HEK293 (cell line): ENCODE results near the gene POLA2.

Experiments used
- CTCF ChIA-PET: fragments of 350-600 bp; formaldehyde crosslinking; extraction: SDS; loops from one replicate; lab custom pipeline; 2021; ENCODE audit warnings: antibody characterized with exemption; lab: Yijun Ruan, JAX
- POLR2A ChIA-PET: fragments of 300-600 bp; formaldehyde crosslinking; extraction: SDS; loops from one replicate; lab custom pipeline; 2020; ENCODE audit warnings: antibody characterized with exemption, inconsistent platforms; lab: Yijun Ruan, JAX
- H3K27ac ChIP-seq: fragments of 200-500 bp; sonication (Bioruptor generic); 2 replicates; pipeline ENCODE4 v1.5.1; 2014; ENCODE audit warnings: low read depth, low read length, control low read depth, inconsistent platforms; ENCODE audit errors: extremely low read depth
- H3K36me3 ChIP-seq, 2 experiments: fragments of 200-500 bp in 1 of 2; sonication (Bioruptor generic) in 1 of 2; 1 replicate in 1 of 2; 2 replicates in 1 of 2; pipeline ENCODE4 v1.5.1; 2014 to 2017; ENCODE audit warnings: inconsistent platforms in 2 of 2, low read length in 2 of 2; ENCODE audit not compliant: control insufficient read depth in 2 of 2, insufficient read depth in 1 of 2
- H3K4me1 ChIP-seq: fragments of 200-500 bp; sonication (Bioruptor generic); 2 replicates; pipeline ENCODE4 v1.5.1; 2014; ENCODE audit warnings: mild to moderate bottlenecking, low read length, inconsistent platforms; ENCODE audit not compliant: control insufficient read depth, insufficient read depth
- H3K4me3 ChIP-seq: 2 replicates; pipeline ENCODE4 v1.5.1; 2011; ENCODE audit warnings: low read depth, mild to moderate bottlenecking, control low read depth, low read length, moderate library complexity
- H3K9me3 ChIP-seq: fragments of 200-500 bp; sonication (Bioruptor generic); 2 replicates; pipeline ENCODE4 v1.5.1; 2014; ENCODE audit warnings: low read depth, low read length, inconsistent platforms; ENCODE audit not compliant: control insufficient read depth, insufficient read depth
- BCL11A ChIP-seq: fragments of 450-650 bp; formaldehyde crosslinking; IDR thresholded peaks from 2 replicates; pipeline ENCODE4 v1.5.1; 2016; ENCODE audit warnings: low read depth, missing biosample characterization, missing genetic modification characterization
- EGR2 ChIP-seq: fragments of 450-650 bp; formaldehyde crosslinking; IDR thresholded peaks from 2 replicates; pipeline ENCODE4 v1.5.1; 2016; ENCODE audit warnings: low read depth, missing biosample characterization, missing genetic modification characterization
- GLI2 ChIP-seq: fragments of 450-650 bp; formaldehyde crosslinking; IDR thresholded peaks from 2 replicates; pipeline ENCODE4; 2017; ENCODE audit warnings: missing biosample characterization, missing genetic modification characterization, low read depth, borderline replicate concordance
- OVOL3 ChIP-seq: fragments of 450-650 bp; formaldehyde crosslinking; IDR thresholded peaks from 2 replicates; pipeline ENCODE4 v1.5.1; 2016; ENCODE audit warnings: missing biosample characterization, missing genetic modification characterization
- PRDM1 ChIP-seq: fragments of 450-650 bp; formaldehyde crosslinking; IDR thresholded peaks from 2 replicates; pipeline ENCODE4; 2016; ENCODE audit warnings: missing biosample characterization, missing genetic modification characterization
- PRDM10 ChIP-seq: fragments of 450-650 bp; formaldehyde crosslinking; IDR thresholded peaks from 2 replicates; pipeline ENCODE4 v1.5.1; 2016; ENCODE audit warnings: missing biosample characterization, missing genetic modification characterization
- RBAK ChIP-seq: fragments of 450-650 bp; formaldehyde crosslinking; IDR thresholded peaks from 2 replicates; pipeline ENCODE4 v1.5.1; 2016; ENCODE audit warnings: missing biosample characterization, missing genetic modification characterization
- SCRT2 ChIP-seq: fragments of 450-650 bp; formaldehyde crosslinking; IDR thresholded peaks from 2 replicates; pipeline ENCODE4 v1.5.1; 2016; ENCODE audit warnings: missing biosample characterization, missing genetic modification characterization
- TRIM28 ChIP-seq: IDR thresholded peaks from 2 replicates; pipeline ENCODE4 v1.6.1; 2011; ENCODE audit warnings: low read length, control low read depth, borderline replicate concordance
- ZBTB21 ChIP-seq: fragments of 450-650 bp; formaldehyde crosslinking; IDR thresholded peaks from 2 replicates; pipeline ENCODE4 v1.5.1; 2017; ENCODE audit warnings: missing biosample characterization, missing genetic modification characterization
- ZFHX2 ChIP-seq: fragments of 450-650 bp; formaldehyde crosslinking; conservative IDR thresholded peaks from 2 replicates; pipeline ENCODE4 v1.5.1; 2016; ENCODE audit warnings: missing biosample characterization, missing genetic modification characterization
- ZFP3 ChIP-seq: fragments of 450-650 bp; formaldehyde crosslinking; IDR thresholded peaks from 2 replicates; pipeline ENCODE4 v1.5.1; 2016; ENCODE audit warnings: low read depth, missing biosample characterization, missing genetic modification characterization
- ZFP69B ChIP-seq: fragments of 450-650 bp; formaldehyde crosslinking; IDR thresholded peaks from 2 replicates; pipeline ENCODE4 v1.5.1; 2016; ENCODE audit warnings: missing biosample characterization, missing genetic modification characterization
- ZNF132 ChIP-seq: fragments of 450-650 bp; formaldehyde crosslinking; IDR thresholded peaks from 2 replicates; pipeline ENCODE4 v1.5.1; 2017; ENCODE audit warnings: missing biosample characterization, missing genetic modification characterization, borderline replicate concordance
- ZNF211 ChIP-seq: fragments of 450-650 bp; formaldehyde crosslinking; IDR thresholded peaks from 2 replicates; pipeline ENCODE4 v1.5.1; 2016; ENCODE audit warnings: low read depth, missing biosample characterization, missing genetic modification characterization
- ZNF24 ChIP-seq: fragments of 450-650 bp; formaldehyde crosslinking; IDR thresholded peaks from 2 replicates; pipeline ENCODE4 v1.5.1; 2016; ENCODE audit warnings: missing biosample characterization, missing genetic modification characterization
- ZNF248 ChIP-seq: fragments of 450-650 bp; formaldehyde crosslinking; IDR thresholded peaks from 2 replicates; pipeline ENCODE4 v1.5.1; 2017; ENCODE audit warnings: missing biosample characterization, missing genetic modification characterization
- ZNF292 ChIP-seq: fragments of 450-650 bp; formaldehyde crosslinking; IDR thresholded peaks from 2 replicates; pipeline ENCODE4 v1.5.1; 2016; ENCODE audit warnings: low read depth, missing biosample characterization, missing genetic modification characterization, borderline replicate concordance
- ZNF350 ChIP-seq: fragments of 450-650 bp; formaldehyde crosslinking; IDR thresholded peaks from 2 replicates; pipeline ENCODE4 v1.5.0; 2017; ENCODE audit warnings: missing biosample characterization, mild to moderate bottlenecking, missing genetic modification characterization
- ZNF366 ChIP-seq: fragments of 450-650 bp; formaldehyde crosslinking; conservative IDR thresholded peaks from 2 replicates; pipeline ENCODE4 v1.5.1; 2016; ENCODE audit warnings: missing biosample characterization, missing genetic modification characterization
- ZNF433 ChIP-seq: fragments of 450-650 bp; formaldehyde crosslinking; IDR thresholded peaks from 2 replicates; pipeline ENCODE4 v1.5.1; 2016; ENCODE audit warnings: missing biosample characterization, missing genetic modification characterization, low read depth
- ZNF555 ChIP-seq: fragments of 450-650 bp; formaldehyde crosslinking; conservative IDR thresholded peaks from 2 replicates; pipeline ENCODE4 v1.5.1; 2017; ENCODE audit warnings: missing biosample characterization, mild to moderate bottlenecking, missing genetic modification characterization, inconsistent platforms
- ZNF596 ChIP-seq: fragments of 450-650 bp; IDR thresholded peaks from 2 replicates; pipeline ENCODE4 v1.5.0; 2018; ENCODE audit warnings: missing biosample characterization, mild to moderate bottlenecking, missing genetic modification characterization, moderate library complexity
- ZNF785 ChIP-seq: fragments of 450-650 bp; formaldehyde crosslinking; IDR thresholded peaks from 2 replicates; pipeline ENCODE4 v1.5.1; 2016; ENCODE audit warnings: missing biosample characterization, missing genetic modification characterization
- ZNF792 ChIP-seq: fragments of 450-650 bp; formaldehyde crosslinking; IDR thresholded peaks from 2 replicates; pipeline ENCODE4 v1.5.1; 2016; ENCODE audit warnings: missing biosample characterization, missing genetic modification characterization

Gene POLA2

GRCh38 chr11:65214212-65214845 is 47.4 kb upstream of the POLA2 start:
- no peak for TF ChIP-seq OVOL3
- TF ChIP-seq ZNF248 (tag by site-specific recombination): no peak
- TF ChIP-seq ZFP3 (tag by site-specific recombination): no peak
- TF ChIP-seq SCRT2: no peak
- TF ChIP-seq ZBTB21: no peak
- TF ChIP-seq PRDM10 (tag by site-specific recombination): no peak
- no peak for TF ChIP-seq BCL11A (tag by site-specific recombination)
- TF ChIP-seq TRIM28: no peak
- no peak for TF ChIP-seq ZNF292 (tag by site-specific recombination)
- H3K27ac ChIP-seq: no peak overlapping the region
- H3K4me1 ChIP-seq: no peaks in the 10 kb centered on the region
- H3K4me3 ChIP-seq: no peak overlapping the region
- H3K9me3 ChIP-seq: no peaks in the 10 kb centered on the region
- ChIA-PET CTCF (interaction anchor here (0.7 to 1.5 kb wide), 4 partner anchors 10 to 115 kb away, joined by 3 to 5 read pairs (median 4); no protein-coding TSS in a partner anchor), POLR2A (no interaction called here)
- peaks cover 0 to 26% of the 10 kb centered on the region in 2 experiments; a peak in 1 of 3 replicates for H3K36me3 ChIP-seq

- H3K9me3 ChIP-seq: no peaks in the 10 kb centered on the region
- CTCF ChIA-PET: interaction anchor here (0.9 to 1.1 kb wide), 2 partner anchors 11 to 35 kb away, joined by 5 read pairs; no protein-coding TSS in a partner anchor
- POLR2A ChIA-PET: interaction anchor here (0.8 kb wide), 1 partner anchor 46 kb away, joined by 3 read pairs; the partner anchor contains the start of gene POLA2
- no peak for TF ChIP-seq ZNF555 (tag by site-specific recombination)
- TF ChIP-seq GLI2: no peak
- peak; percentile 70 for TF ChIP-seq ZNF366 (tag by site-specific recombination)
- TF ChIP-seq ZNF433 (tag by site-specific recombination): no peak
- TF ChIP-seq ZNF132 (tag by site-specific recombination): no peak
- TF ChIP-seq ZNF596 (tag by site-specific recombination): peak; percentile 80
- TF ChIP-seq ZNF785: peak; percentile 53; the same call in 1 of the 2 replicates
- TF ChIP-seq PRDM1 (tag by site-specific recombination): peak; percentile 94
- TF ChIP-seq ZFP69B (tag by site-specific recombination): no peak
- 0 out of 2 replicates have a peak, but pooled peaks have one; percentile 52 for TF ChIP-seq ZNF24 (tag by site-specific recombination)
- TF ChIP-seq EGR2 (tag by site-specific recombination): peak; percentile 99
- peak; percentile 99 for TF ChIP-seq ZFHX2 (tag by site-specific recombination)
- no peak for TF ChIP-seq ZNF211 (tag by site-specific recombination)
- no peak for TF ChIP-seq ZNF350
- no peak for TF ChIP-seq ZNF792
- TF ChIP-seq RBAK (tag by site-specific recombination): no peak
- H3K36me3 ChIP-seq: peaks cover 0 to 14% of the 10 kb centered on the region in 2 experiments; a peak in 1 of 3 replicates
- H3K4me3 ChIP-seq: no peak overlapping the region
- H3K4me1 ChIP-seq: no peaks in the 10 kb centered on the region; the same call in 1 of the 2 replicates
- H3K27ac ChIP-seq: no peak overlapping the region
These were observed 46.2 kb upstream of the POLA2 start for GRCh38 chr11:65215441-65216076.
